ENCODE data around the gene ARSB.
"Not testable (repeated sequence)": the region's sequence is repeated elsewhere in the genome, so short reads cannot be mapped to it uniquely, and the experiment has no call there.

Gene ARSB

GRCh38 chr5:78896132-78896531 lies 89.0 kb downstream of the ARSB start:
- no peak for DNase-seq

GRCh38 chr5:78895616-78896015 lies 89.5 kb downstream of the ARSB start:
- no peak for DNase-seq

GRCh38 chr5:78893940-78894677 lies 91.0 kb downstream of the ARSB start:
- DNase-seq: no peak

GRCh38 chr5:78890667-78891379 lies 94.3 kb downstream of the ARSB start:
- DNase-seq: no peak

GRCh38 chr5:78889369-78890140 lies 95.6 kb downstream of the ARSB start:
- DNase-seq: no peak

- no peak for DNase-seq
Observed at GRCh38 chr5:78888580-78889368, 96.3 kb downstream of the ARSB start.

GRCh38 chr5:78887384-78888118 lies 97.6 kb downstream of the ARSB start:
- DNase-seq: no peak

- no peak for DNase-seq
Observed at GRCh38 chr5:78886341-78887230, 98.5 kb downstream of the ARSB start.

- DNase-seq: no peak
Observed at GRCh38 chr5:78881884-78882283, 103.2 kb downstream of the ARSB start.

GRCh38 chr5:78879516-78879915 lies 105.6 kb downstream of the ARSB start:
- DNase-seq: no peak

GRCh38 chr5:78866076-78866475 lies 119.0 kb downstream of the ARSB start:
- not testable (repeated sequence) for DNase-seq

GRCh38 chr5:78858364-78858763 lies 126.7 kb downstream of the ARSB start:
- DNase-seq: no peak

GRCh38 chr5:78855026-78855425 lies 130.1 kb downstream of the ARSB start:
- no peak for DNase-seq

GRCh38 chr5:78851891-78852290 lies 133.2 kb downstream of the ARSB start:
- not testable (repeated sequence) for DNase-seq

- no peak for DNase-seq
Observed at GRCh38 chr5:78845470-78845869, 139.6 kb downstream of the ARSB start.

- DNase-seq: no peak
Observed at GRCh38 chr5:78843436-78843835, 141.7 kb downstream of the ARSB start.

GRCh38 chr5:78841767-78842166 lies 143.3 kb downstream of the ARSB start:
- no peak for DNase-seq

- no peak for DNase-seq
Observed at GRCh38 chr5:78838753-78839152, 146.4 kb downstream of the ARSB start.

- no peak for DNase-seq
Observed at GRCh38 chr5:78837836-78838235, 147.3 kb downstream of the ARSB start.

GRCh38 chr5:78835176-78835575 lies 149.9 kb downstream of the ARSB start:
- no peak for DNase-seq

GRCh38 chr5:78833284-78833683 lies 151.8 kb downstream of the ARSB start:
- no peak for DNase-seq
